H1 (cell line): Measurements from ENCODE around the gene GP2. TPM values are rescaled to one million over a fixed set of nuclear protein-coding genes. Genes with fewer than 3 reads are reported as not detected.

Experiments
- CTCF ChIA-PET: fragments of 300-600 bp; sonication (Branson Sonifier 250); formaldehyde crosslinking; loops from one replicate; lab custom pipeline; 2021; ENCODE audit not compliant: partially characterized antibody; lab: Charles Lee
- POLR2A ChIA-PET: fragments of 300-600 bp; sonication (Branson Sonifier 250); formaldehyde crosslinking; loops from one replicate; lab custom pipeline; 2021; ENCODE audit warnings: inconsistent platforms; ENCODE audit not compliant: partially characterized antibody; lab: Charles Lee
- DNase-seq, 2 experiments: peaks; one replicate each; pipeline versions ENCODE4 v3.0.0 to v3.0.0-alpha.2; 2010 to 2022; ENCODE audit warnings: low spot score in 2 of 2, low read depth in 1 of 2, mixed read lengths in 1 of 2
- FAIRE-seq: peaks from 2 replicates; lab custom pipeline; 2011; peaks lifted over from hg19 to GRCh38; lab: Jason Lieb, UNC
- H2AFZ ChIP-seq: 2 replicates; pipeline ENCODE4 v1.8.1; 2012; ENCODE audit warnings: low read length, inconsistent platforms
- H2AK5ac ChIP-seq: 2 replicates; pipeline ENCODE4 v1.6.1; 2013; ENCODE audit warnings: low read depth, low read length
- H2BK120ac ChIP-seq: replicated peaks from 2 replicates; pipeline ENCODE3; 2013; ENCODE audit warnings: low read depth, low read length, inconsistent platforms
- H2BK12ac ChIP-seq: 2 replicates; pipeline ENCODE4 v1.6.1; 2013; ENCODE audit warnings: low read depth, low read length
- H2BK15ac ChIP-seq: 2 replicates; pipeline ENCODE4 v1.6.1; 2013; ENCODE audit warnings: low read length
- H2BK20ac ChIP-seq: 2 replicates; pipeline ENCODE4 v1.6.1; 2013; ENCODE audit warnings: low read length
- H2BK5ac ChIP-seq: 2 replicates; pipeline ENCODE4 v1.6.1; 2013; ENCODE audit warnings: low read depth, low read length
- H3K14ac ChIP-seq: 2 replicates; pipeline ENCODE4 v1.6.1; 2013; ENCODE audit warnings: inconsistent platforms; ENCODE audit not compliant: insufficient read length
- H3K18ac ChIP-seq: 2 replicates; pipeline ENCODE4 v1.6.1; 2013; ENCODE audit warnings: low read length; ENCODE audit errors: extremely low read depth
- H3K23ac ChIP-seq: 2 replicates; pipeline ENCODE4 v1.6.1; 2013; ENCODE audit warnings: inconsistent platforms; ENCODE audit not compliant: insufficient read length
- H3K23me2 ChIP-seq: 2 replicates; pipeline ENCODE4 v1.6.1; 2013; ENCODE audit warnings: low read depth, low read length
- H3K27ac ChIP-seq: 2 replicates; pipeline ENCODE4 v1.6.1; 2011; ENCODE audit warnings: low read depth, low read length, inconsistent platforms
- H3K27me3 ChIP-seq, 4 experiments: replicated peaks in 1 of 4; 1 replicate in 1 of 4; 2 replicates in 3 of 4; pipeline versions ENCODE4 v1.6.1 to v1.8.1; 2011 to 2013; ENCODE audit warnings: low read length in 3 of 4, mild to moderate bottlenecking in 3 of 4, inconsistent platforms in 2 of 4, mixed read lengths in 2 of 4, moderate library complexity in 1 of 4; ENCODE audit not compliant: control insufficient read depth in 3 of 4, insufficient read depth in 3 of 4; ENCODE audit errors: extremely low read depth in 1 of 4
- H3K36me3 ChIP-seq, 4 experiments: 2 replicates each; pipeline versions ENCODE4 v1.6.1 to v1.8.1; 2011 to 2013; ENCODE audit warnings: mild to moderate bottlenecking in 4 of 4, low read length in 3 of 4, moderate library complexity in 2 of 4, control low read depth in 1 of 4, inconsistent platforms in 1 of 4; ENCODE audit not compliant: insufficient read depth in 4 of 4, control insufficient read depth in 2 of 4
- H3K4ac ChIP-seq: replicated peaks from 2 replicates; pipeline ENCODE3; 2013; ENCODE audit warnings: low read length, low read depth, mixed read lengths, inconsistent platforms; ENCODE audit not compliant: insufficient read length
- H3K4me1 ChIP-seq, 4 experiments: replicated peaks in 1 of 4; 1 replicate in 1 of 4; 2 replicates in 3 of 4; pipeline versions ENCODE4 v1.6.1 to v1.8.1; 2011 to 2013; ENCODE audit warnings: low read length in 3 of 4, inconsistent platforms in 2 of 4, mixed read lengths in 1 of 4; ENCODE audit not compliant: insufficient read depth in 4 of 4, control insufficient read depth in 3 of 4
- H3K4me2 ChIP-seq, 2 experiments: 2 replicates each; pipeline versions ENCODE4 v1.6.1 to v1.8.1; 2011 to 2013; ENCODE audit warnings: low read depth in 2 of 2, low read length in 2 of 2, control low read depth in 1 of 2, inconsistent platforms in 1 of 2, mild to moderate bottlenecking in 1 of 2; ENCODE audit not compliant: insufficient read depth in 1 of 2
- H3K4me3 ChIP-seq, 4 experiments: fragments of 200-600, 300-600 bp in 1 of 4; sonication (generic), shearing (Covaris generic), sonication (Bioruptor Twin) in 1 of 4; 2 replicates each; pipeline versions ENCODE4 v1.5.1 to v1.8.1; 2011 to 2016; ENCODE audit warnings: low read length in 4 of 4, low read depth in 3 of 4, control low read depth in 2 of 4, inconsistent platforms in 2 of 4, mild to moderate bottlenecking in 2 of 4, mixed read lengths in 1 of 4, moderate library complexity in 1 of 4; ENCODE audit not compliant: insufficient read depth in 2 of 4; ENCODE audit errors: extremely low read depth in 1 of 4
- H3K56ac ChIP-seq: replicated peaks from 2 replicates; pipeline ENCODE3; 2013; ENCODE audit warnings: low read depth, mild to moderate bottlenecking, mixed read lengths, low read length, inconsistent platforms; ENCODE audit not compliant: insufficient read length
- H3K79me1 ChIP-seq: 2 replicates; pipeline ENCODE4 v1.6.1; 2013; ENCODE audit warnings: low read depth, low read length, control low read depth
- H3K79me2 ChIP-seq, 2 experiments: 2 replicates each; pipeline versions ENCODE4 v1.6.1 to v1.8.1; 2012 to 2013; ENCODE audit warnings: low read length in 2 of 2, mild to moderate bottlenecking in 2 of 2, inconsistent platforms in 1 of 2; ENCODE audit not compliant: insufficient read depth in 2 of 2, control insufficient read depth in 1 of 2
- H3K9ac ChIP-seq, 4 experiments: replicated peaks in 1 of 4; 1 replicate in 1 of 4; 2 replicates in 3 of 4; pipeline versions ENCODE4 v1.6.1 to v1.8.1; 2011 to 2013; ENCODE audit warnings: low read depth in 3 of 4, low read length in 3 of 4, control low read depth in 2 of 4, mild to moderate bottlenecking in 2 of 4, moderate library complexity in 2 of 4, inconsistent platforms in 1 of 4; ENCODE audit errors: extremely low read depth in 1 of 4
- H3K9me3 ChIP-seq, 2 experiments: 2 replicates each; pipeline versions ENCODE4 v1.6.1 to v1.8.1; 2012 to 2013; ENCODE audit warnings: mild to moderate bottlenecking in 2 of 2, moderate library complexity in 2 of 2, control low read depth in 1 of 2, inconsistent platforms in 1 of 2, low read depth in 1 of 2, low read length in 1 of 2, mixed read lengths in 1 of 2; ENCODE audit not compliant: insufficient read depth in 2 of 2
- H4K20me1 ChIP-seq, 2 experiments: replicated peaks in 1 of 2; 2 replicates each; pipeline versions ENCODE3 to v1.8.1; 2011 to 2013; ENCODE audit warnings: inconsistent platforms in 2 of 2, low read length in 2 of 2, mild to moderate bottlenecking in 1 of 2; ENCODE audit not compliant: insufficient read depth in 2 of 2, control insufficient read depth in 1 of 2
- H4K5ac ChIP-seq: 2 replicates; pipeline ENCODE4 v1.6.1; 2013; ENCODE audit warnings: low read length, low read depth, mixed read lengths, inconsistent platforms; ENCODE audit not compliant: insufficient read length
- H4K8ac ChIP-seq: 2 replicates; pipeline ENCODE4 v1.8.0; 2013; ENCODE audit warnings: mild to moderate bottlenecking, moderate library complexity, low read length, inconsistent platforms; ENCODE audit not compliant: insufficient read depth; ENCODE audit errors: extremely low read depth
- H4K91ac ChIP-seq: replicated peaks from 2 replicates; pipeline ENCODE3; 2013; ENCODE audit warnings: low read length, mixed read lengths, inconsistent platforms; ENCODE audit not compliant: insufficient read length
- BACH1 ChIP-seq: IDR thresholded peaks from 2 replicates; pipeline ENCODE4 v1.6.1; 2012; ENCODE audit warnings: low read length, improper control_type of control experiment
- SP1 ChIP-seq: IDR thresholded peaks from 2 replicates; pipeline ENCODE4 v1.6.1; 2011; ENCODE audit warnings: low read depth, low read length
- WGBS, 2 experiments: shearing (Covaris generic) in 1 of 2; methylation state at CpG; one replicate each; pipeline versions ENCODE4 v1.1.6 to v1.1.7; 2013 to 2015; ENCODE audit warnings: low lambda C conversion rate in 2 of 2, mixed read lengths in 2 of 2, inconsistent platforms in 1 of 2, low coverage in 1 of 2, missing lambda C conversion rate in 1 of 2; ENCODE audit not compliant: insufficient replicate concordance in 2 of 2, insufficient coverage in 1 of 2, insufficient read length in 1 of 2; ENCODE audit errors: extremely low coverage in 1 of 2, missing lambda C conversion rate in 1 of 2; 5-methylcytosine and 5-hydroxymethylcytosine counted together
- polyA plus RNA-seq, 7 experiments: library from polyadenylated mRNA; depleted of rRNA in 3 of 7; stranded (reverse) in 5 of 7; unstranded in 2 of 7; fragments of >200 nt in 5 of 7; fragments of 200-250 nt in 2 of 7; gene quantifications; 1 replicate in 5 of 7; 2 replicates in 1 of 7; 4 replicates in 1 of 7; pipeline versions ENCODE4 v1.2.1 to v1.2.3, GENCODE V29; 2011 to 2013; ENCODE audit warnings: missing spikeins in 2 of 7, mixed read lengths in 2 of 7
- total RNA-seq: library from RNA; stranded (reverse); fragmentation: NEBNext Ultra II Directional; extraction: Animal tissue kit (Norgen Biotek cat#: 25700); gene quantifications from 2 replicates; pipeline ENCODE4 v1.2.1, GENCODE V29; 2021

GP2 gene
- total and polyA plus RNA-seq, 2 of the 8 experiments (the other 6 are each of a cell fraction or from before 2014, with no cell fraction given) = not detected

GRCh38 chr16:20310421-20311395, 16.6 kb downstream of the GP2 start:
- ChIA-PET POLR2A (no interaction called here), CTCF (interaction anchor here (1.2 to 3.3 kb wide), 8 partner anchors 10 to 423 kb away, joined by 3 to 12 read pairs (median 5); no protein-coding TSS in a partner anchor)
- H3K36me3 ChIP-seq = no peaks in the 10 kb centered on the region
- H3K79me1 ChIP-seq = no peaks in the 10 kb centered on the region
- H2BK12ac ChIP-seq = no peak overlapping the region
- no peak overlapping the region for H2BK15ac ChIP-seq
- H3K23ac ChIP-seq = no peak overlapping the region
- no peak overlapping the region for H3K18ac ChIP-seq
- no peaks in the 10 kb centered on the region for H3K23me2 ChIP-seq
- H2BK20ac ChIP-seq = no peak overlapping the region
- 96% methylated on average over 11 of the region's 11 CpGs; no CpG with 5 or more reads in 1 of the 2 experiments for WGBS, 2 experiments
- no peak overlapping the region for H3K14ac ChIP-seq
- DNase-seq (no peak), FAIRE-seq (no peak)
- no peak overlapping the region for H3K9ac ChIP-seq
- H3K27me3 ChIP-seq = no peaks in the 10 kb centered on the region
- no peak overlapping the region for H3K56ac ChIP-seq
- no peak overlapping the region for H2BK120ac ChIP-seq
- no peak overlapping the region for H4K8ac ChIP-seq
- H2AFZ ChIP-seq = no peak overlapping the region
- no peak overlapping the region for H3K4me3 ChIP-seq
- H4K20me1 ChIP-seq = peaks cover 0 to 2% of the 10 kb centered on the region in 2 experiments
- H3K9me3 ChIP-seq = peaks cover 0 to 2% of the 10 kb centered on the region in 2 experiments; a peak in 1 of 4 replicates
- no peak overlapping the region for H4K91ac ChIP-seq
- H3K4me2 ChIP-seq = no peak overlapping the region
- TF ChIP-seq SP1 = no peak
- TF ChIP-seq BACH1 = no peak
- no peaks in the 10 kb centered on the region for H3K4me1 ChIP-seq
- no peak overlapping the region for H3K27ac ChIP-seq
- no peak overlapping the region for H3K4ac ChIP-seq
- H2AK5ac ChIP-seq = no peak overlapping the region
- no peak overlapping the region for H2BK5ac ChIP-seq
- no peak overlapping the region for H4K5ac ChIP-seq
- H3K79me2 ChIP-seq = no peaks in the 10 kb centered on the region
